ENCODE results near the gene CARD10. TPM values are rescaled to one million over a fixed set of nuclear protein-coding genes. Genes with fewer than 3 reads are reported as not detected.

The CARD10 gene
- polyA plus RNA-seq, 3 donors = 0.03 TPM; not detected in 2

DNA sequence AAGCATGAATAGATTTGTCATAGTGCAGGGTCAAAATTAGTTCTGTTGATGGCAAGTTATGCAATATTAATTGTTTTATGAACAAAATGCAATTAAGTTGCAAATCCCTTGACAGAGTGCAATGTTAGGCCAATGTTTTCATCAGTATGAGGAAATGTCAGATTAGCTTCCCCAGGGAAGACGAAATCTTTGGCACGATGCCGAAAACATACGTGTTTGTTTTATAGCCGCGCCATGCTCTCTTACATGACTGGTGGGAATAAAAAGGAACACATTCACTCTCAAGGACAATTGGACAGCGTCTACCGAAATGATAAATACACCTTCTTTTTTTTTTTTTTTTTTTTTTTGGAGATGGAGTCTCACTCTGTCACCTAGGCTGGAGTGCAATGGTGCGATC, 60.0 kb downstream of the CARD10 start:
- intact Hi-C loops (cut with micrococcal nuclease) = loop anchor here (5.0 kb wide), 2 partner anchors 292 to 382 kb away; no protein-coding TSS in a partner anchor
- no peaks in the 10 kb centered on the region for H3K9me3 Mint-ChIP-seq
- WGBS (ENCODE audit: insufficient coverage) = no CpG with 5 or more reads among the region's 9 CpGs

DNA sequence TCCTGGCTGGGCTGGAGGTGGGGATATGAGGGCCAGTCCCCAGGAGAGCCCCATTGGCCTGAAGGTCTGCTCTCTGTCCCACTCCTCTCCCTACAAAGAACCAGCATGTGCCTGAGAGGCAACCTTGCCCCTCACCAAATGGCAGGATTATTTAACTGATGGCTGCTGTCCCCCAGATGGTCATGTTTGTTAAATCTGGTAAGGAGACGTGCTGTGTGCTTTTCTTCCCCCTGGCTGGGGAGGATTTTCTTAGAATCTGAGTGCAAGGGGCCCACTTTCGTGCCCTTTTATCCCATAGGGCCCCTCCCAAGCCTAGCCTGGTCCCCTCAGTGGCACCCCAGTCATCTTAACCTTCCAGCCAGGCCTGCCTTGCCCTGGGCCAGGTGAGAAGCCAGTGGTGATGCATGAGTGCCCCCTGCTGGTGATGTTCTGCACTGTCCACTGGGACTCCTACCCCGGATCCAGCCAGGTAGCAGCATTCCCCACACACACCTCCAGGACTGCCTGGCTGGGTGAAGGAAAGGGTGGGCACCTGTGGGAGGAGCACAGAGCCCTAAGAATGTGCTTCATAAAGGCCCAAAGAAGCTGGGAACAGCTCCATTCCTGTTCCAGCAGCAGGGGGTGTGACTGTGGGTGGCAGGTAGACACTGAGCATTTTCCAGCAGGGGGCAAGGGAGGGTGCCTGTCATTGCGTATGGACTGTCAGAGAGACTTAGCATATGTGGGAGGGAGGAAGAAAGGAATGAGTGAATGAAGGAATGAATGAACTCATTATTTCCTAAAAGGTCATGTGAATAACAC, 61.9 kb downstream of the CARD10 start:
- H3K27ac Mint-ChIP-seq = peak overlapping the region in 1 of 7 donors; percentile 39

More for the DNA sequence above, 60.0 kb downstream of the CARD10 start:
- no peaks in the 10 kb centered on the region for H3K36me3 ChIP-seq (replicated peaks in 1 of 2; ENCODE audit: control insufficient read depth in 1 of 2, insufficient read depth in 2 of 2, low read length in 2 of 2)
- H3K36me3 Mint-ChIP-seq = no peaks in the 10 kb centered on the region
- no peak overlapping the region for H3K4me2 ChIP-seq (replicated peaks; ENCODE audit: extremely low read depth, low read length, poor library complexity, severe bottlenecking)
- peaks cover 12% of the 10 kb centered on the region for H4K20me1 ChIP-seq (ENCODE audit: insufficient read depth, low read length)
- H3K4me1 Mint-ChIP-seq = peaks cover 5% of the 10 kb centered on the region
- no peaks in the 10 kb centered on the region for H3K79me2 ChIP-seq (ENCODE audit: insufficient read depth, low read length)
- DNase-seq = no peak
- no peaks in the 10 kb centered on the region for H3K4me1 ChIP-seq (ENCODE audit: control insufficient read depth in 1 of 2, insufficient read depth in 2 of 2, low read length in 2 of 2)
- H3K9me3 ChIP-seq (replicated peaks in 1 of 2; ENCODE audit: control insufficient read depth in 1 of 2, insufficient read depth in 1 of 2, low read length in 2 of 2) = no peaks in the 10 kb centered on the region
- H3K27ac ChIP-seq (ENCODE audit: low read depth in 1 of 2, low read length in 2 of 2) = no peak overlapping the region
- H3K27me3 ChIP-seq (ENCODE audit: control insufficient read depth in 2 of 2, insufficient read depth in 2 of 2, low read length in 2 of 2) = no peaks in the 10 kb centered on the region
- H3K9ac ChIP-seq (ENCODE audit: insufficient read depth, low read length, poor library complexity, severe bottlenecking) = no peak overlapping the region
- H3K4me3 Mint-ChIP-seq = no peak overlapping the region
- no peak overlapping the region for H2AFZ ChIP-seq (ENCODE audit: insufficient read depth, low read depth, low read length, poor library complexity, severe bottlenecking)
- TF ChIP-seq, protein P1, sequence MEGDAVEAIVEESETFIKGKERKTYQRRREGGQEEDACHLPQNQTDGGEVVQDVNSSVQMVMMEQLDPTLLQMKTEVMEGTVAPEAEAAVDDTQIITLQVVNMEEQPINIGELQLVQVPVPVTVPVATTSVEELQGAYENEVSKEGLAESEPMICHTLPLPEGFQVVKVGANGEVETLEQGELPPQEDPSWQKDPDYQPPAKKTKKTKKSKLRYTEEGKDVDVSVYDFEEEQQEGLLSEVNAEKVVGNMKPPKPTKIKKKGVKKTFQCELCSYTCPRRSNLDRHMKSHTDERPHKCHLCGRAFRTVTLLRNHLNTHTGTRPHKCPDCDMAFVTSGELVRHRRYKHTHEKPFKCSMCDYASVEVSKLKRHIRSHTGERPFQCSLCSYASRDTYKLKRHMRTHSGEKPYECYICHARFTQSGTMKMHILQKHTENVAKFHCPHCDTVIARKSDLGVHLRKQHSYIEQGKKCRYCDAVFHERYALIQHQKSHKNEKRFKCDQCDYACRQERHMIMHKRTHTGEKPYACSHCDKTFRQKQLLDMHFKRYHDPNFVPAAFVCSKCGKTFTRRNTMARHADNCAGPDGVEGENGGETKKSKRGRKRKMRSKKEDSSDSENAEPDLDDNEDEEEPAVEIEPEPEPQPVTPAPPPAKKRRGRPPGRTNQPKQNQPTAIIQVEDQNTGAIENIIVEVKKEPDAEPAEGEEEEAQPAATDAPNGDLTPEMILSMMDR (IDR thresholded peaks at IDR 0.05) = no peak
- no peak overlapping the region for H3K27ac Mint-ChIP-seq
- peaks cover 0 to 15% (median 8%) of the 10 kb centered on the region in 3 donors for H3K27me3 Mint-ChIP-seq (ENCODE audit: low read depth in 3 of 3)
- H3K4me3 ChIP-seq (replicated peaks in 1 of 3; ENCODE audit: low read depth in 2 of 3, low read length in 3 of 3) = no peak overlapping the region

More for the DNA sequence above, 61.9 kb downstream of the CARD10 start:
- peak; percentile 51 to 71 (median 68) for DNase-seq
- WGBS (ENCODE audit: insufficient coverage) = no CpG with 5 or more reads among the region's 4 CpGs
- TF ChIP-seq, protein P1 (IDR thresholded peaks at IDR 0.05) = peak; percentile 97
- H3K4me2 ChIP-seq (replicated peaks; ENCODE audit: extremely low read depth, low read length, poor library complexity, severe bottlenecking) = no peak overlapping the region
- no peaks in the 10 kb centered on the region for H4K20me1 ChIP-seq (ENCODE audit: insufficient read depth, low read length)
- no peaks in the 10 kb centered on the region for H3K4me1 ChIP-seq (ENCODE audit: control insufficient read depth in 1 of 2, insufficient read depth in 2 of 2, low read length in 2 of 2)
- Mint-ChIP-seq H3K27me3 (ENCODE audit: low read depth in 3 of 3) (peaks cover 0 to 21% (median 12%) of the 10 kb centered on the region in 3 donors), H3K4me1 (peaks cover 5% of the 10 kb centered on the region), H3K9me3 (no peaks in the 10 kb centered on the region), H3K36me3 (no peaks in the 10 kb centered on the region), H3K4me3 (no peak overlapping the region)
- no peaks in the 10 kb centered on the region for H3K27me3 ChIP-seq (ENCODE audit: control insufficient read depth in 2 of 2, insufficient read depth in 2 of 2, low read length in 2 of 2)
- no peaks in the 10 kb centered on the region for H3K79me2 ChIP-seq (ENCODE audit: insufficient read depth, low read length)
- no peak overlapping the region for H3K4me3 ChIP-seq (replicated peaks in 1 of 3; ENCODE audit: low read depth in 2 of 3, low read length in 3 of 3)
- H3K27ac ChIP-seq (ENCODE audit: low read depth in 1 of 2, low read length in 2 of 2) = no peak overlapping the region
- no peak overlapping the region for H2AFZ ChIP-seq (ENCODE audit: insufficient read depth, low read depth, low read length, poor library complexity, severe bottlenecking)
- no peaks in the 10 kb centered on the region for H3K9me3 ChIP-seq (replicated peaks in 1 of 2; ENCODE audit: control insufficient read depth in 1 of 2, insufficient read depth in 1 of 2, low read length in 2 of 2)
- intact Hi-C loops (cut with micrococcal nuclease) = loop anchor here (1.0 to 5.0 kb wide), 6 partner anchors 140 to 380 kb away; no protein-coding TSS in a partner anchor
- H3K36me3 ChIP-seq (replicated peaks in 1 of 2; ENCODE audit: control insufficient read depth in 1 of 2, insufficient read depth in 2 of 2, low read length in 2 of 2) = no peaks in the 10 kb centered on the region
- no peak overlapping the region for H3K9ac ChIP-seq (ENCODE audit: insufficient read depth, low read length, poor library complexity, severe bottlenecking)
